Measurements from ENCODE around the gene LIMCH1. TPM values are rescaled to one million over a fixed set of nuclear protein-coding genes. Genes with fewer than 3 reads are reported as not detected.

LIMCH1 gene
- total RNA-seq, 4 donors from 2014 or later = 8.5 to 32.6 (median 27.0) TPM

DNA sequence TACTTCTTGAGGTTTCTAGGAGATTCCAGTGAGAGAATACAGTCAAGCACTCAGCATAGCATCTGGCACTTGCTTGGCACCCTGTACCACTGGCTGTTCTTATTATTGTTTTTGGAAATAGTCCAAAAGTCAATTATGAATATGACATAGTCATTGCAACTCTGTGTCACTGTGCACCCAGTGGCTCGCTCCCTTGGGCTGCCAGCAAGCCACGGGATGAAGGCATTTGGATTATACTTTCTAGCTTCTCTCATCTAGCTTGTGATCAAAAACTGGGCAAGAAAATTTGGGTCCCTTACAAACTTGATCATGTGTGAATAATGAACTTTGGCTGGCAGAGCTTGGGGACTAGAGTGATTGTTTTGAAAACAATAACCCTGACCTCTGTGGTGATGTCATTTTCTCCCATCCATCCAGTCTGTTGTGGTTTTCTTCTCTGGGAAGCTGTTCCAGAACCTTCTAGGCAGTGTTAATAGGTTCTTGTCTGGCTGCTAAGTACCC lies 32.7 kb upstream of the LIMCH1 start:
- DNase-seq (ENCODE audit: low spot score in 2 of 2) = no peak
- WGBS = 40% methylated on average over 2 of the region's 2 CpGs
- Histone ChIP-seq H3K27me3 (no peaks in the 10 kb centered on the region), H3K36me3 (peaks cover 2% of the 10 kb centered on the region), H3K4me1 (peaks cover 7% of the 10 kb centered on the region), H3K27ac (no peak overlapping the region), H3K9me3 (no peaks in the 10 kb centered on the region), H3K4me3 (no peak overlapping the region)
- TF ChIP-seq EP300 (IDR thresholded peaks at IDR 0.05) = no peak
- TF ChIP-seq POLR2A (IDR thresholded peaks at IDR 0.05) = no peak
- no peak for TF ChIP-seq POLR2AphosphoS5 (IDR thresholded peaks at IDR 0.05)
- no peak for TF ChIP-seq CTCF (IDR thresholded peaks at IDR 0.05)

GRCh38 chr4:41506130-41506529 lies 31.8 kb upstream of the LIMCH1 start:
- DNase-seq (ENCODE audit: low spot score in 2 of 2) = no peak
- no peak overlapping the region for H3K4me3 ChIP-seq
- H3K27ac ChIP-seq = no peak overlapping the region
- no peaks in the 10 kb centered on the region for H3K9me3 ChIP-seq
- H3K4me1 ChIP-seq = peaks cover 7% of the 10 kb centered on the region
- no peaks in the 10 kb centered on the region for H3K36me3 ChIP-seq
- WGBS = 77% methylated on average over 2 of the region's 2 CpGs
- H3K27me3 ChIP-seq = no peaks in the 10 kb centered on the region
- TF ChIP-seq POLR2AphosphoS5 (IDR thresholded peaks at IDR 0.05) (no peak), EP300 (IDR thresholded peaks at IDR 0.05) (no peak), CTCF (IDR thresholded peaks at IDR 0.05) (no peak), POLR2A (IDR thresholded peaks at IDR 0.05) (no peak)

DNA sequence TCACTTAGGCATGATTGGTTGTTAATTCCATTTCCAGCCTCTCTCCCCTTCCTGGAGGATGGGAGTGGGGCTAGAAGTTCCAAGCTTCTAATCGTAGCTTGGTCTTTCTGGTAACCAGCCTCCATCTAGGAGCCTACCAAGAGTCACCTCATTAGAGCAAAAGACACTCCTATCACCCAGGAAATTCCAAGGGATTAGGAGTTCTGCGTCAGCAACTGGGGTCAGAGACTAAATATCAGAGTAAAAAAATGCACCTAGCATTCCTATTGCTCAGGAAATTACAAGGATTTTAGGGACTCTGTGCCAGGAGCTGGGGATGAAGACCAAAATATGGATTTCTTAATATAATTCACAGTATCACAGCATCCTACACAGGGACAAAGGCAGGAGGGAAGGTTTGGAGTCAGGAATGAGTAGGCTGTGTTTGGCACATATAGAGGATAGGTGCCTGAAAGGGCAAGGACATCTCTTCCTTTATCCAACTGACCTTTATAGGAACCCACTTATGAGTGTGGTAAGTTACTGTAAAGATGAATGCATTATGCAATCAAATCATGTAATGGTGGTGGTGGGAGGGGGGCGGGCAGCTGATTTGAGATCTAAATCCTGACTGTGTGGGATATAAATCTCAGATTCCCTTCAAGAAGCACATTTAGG lies 30.5 kb upstream of the LIMCH1 start:
- TF ChIP-seq POLR2AphosphoS5 (IDR thresholded peaks at IDR 0.05) (no peak), POLR2A (IDR thresholded peaks at IDR 0.05) (no peak), CTCF (IDR thresholded peaks at IDR 0.05) (no peak), EP300 (IDR thresholded peaks at IDR 0.05) (no peak)
- Histone ChIP-seq H3K4me3 (no peak overlapping the region), H3K36me3 (no peaks in the 10 kb centered on the region), H3K4me1 (peaks cover 7% of the 10 kb centered on the region), H3K27ac (no peak overlapping the region), H3K9me3 (no peaks in the 10 kb centered on the region), H3K27me3 (no peaks in the 10 kb centered on the region)
- DNase-seq (ENCODE audit: low spot score in 2 of 2) = no peak
- WGBS = 94% methylated on average over 3 of the region's 3 CpGs

DNA sequence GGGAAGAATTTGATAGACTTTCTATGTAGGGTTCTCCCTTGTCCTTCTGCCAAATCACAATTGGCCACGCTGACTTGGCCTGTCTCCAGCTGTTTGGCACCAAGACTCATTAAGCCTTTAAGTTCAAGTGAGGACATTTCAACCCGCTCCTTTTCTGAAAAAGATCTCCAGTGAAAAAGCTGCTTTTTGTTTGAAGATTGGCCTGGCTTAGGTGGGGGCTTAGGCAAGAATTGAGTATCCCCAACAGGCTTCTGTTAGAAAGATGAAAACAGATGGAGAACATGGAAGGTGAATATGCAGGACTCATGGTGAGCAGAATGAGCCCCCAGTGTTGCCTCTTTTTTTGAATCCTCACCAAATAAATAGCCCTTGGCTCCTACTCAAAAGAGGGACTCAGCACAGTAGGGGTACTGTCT lies 28.5 kb upstream of the LIMCH1 start:
- Histone ChIP-seq H3K36me3 (no peaks in the 10 kb centered on the region), H3K27ac (no peak overlapping the region), H3K4me1 (peaks cover 7% of the 10 kb centered on the region), H3K9me3 (no peaks in the 10 kb centered on the region), H3K27me3 (no peaks in the 10 kb centered on the region), H3K4me3 (no peak overlapping the region)
- no peak for TF ChIP-seq POLR2AphosphoS5 (IDR thresholded peaks at IDR 0.05)
- no peak for TF ChIP-seq POLR2A (IDR thresholded peaks at IDR 0.05)
- no peak for TF ChIP-seq EP300 (IDR thresholded peaks at IDR 0.05)
- TF ChIP-seq CTCF (IDR thresholded peaks at IDR 0.05) = no peak
- WGBS = 37% methylated on average over 2 of the region's 2 CpGs
- no peak for DNase-seq (ENCODE audit: low spot score in 2 of 2)

GRCh38 chr4:41510179-41510578 lies 27.8 kb upstream of the LIMCH1 start:
- Histone ChIP-seq H3K27me3 (no peaks in the 10 kb centered on the region), H3K27ac (no peak overlapping the region), H3K9me3 (no peaks in the 10 kb centered on the region), H3K36me3 (no peaks in the 10 kb centered on the region), H3K4me3 (no peak overlapping the region), H3K4me1 (peaks cover 5% of the 10 kb centered on the region)
- TF ChIP-seq CTCF (IDR thresholded peaks at IDR 0.05) = no peak
- TF ChIP-seq POLR2A (IDR thresholded peaks at IDR 0.05) = no peak
- TF ChIP-seq EP300 (IDR thresholded peaks at IDR 0.05) = no peak
- WGBS = 86% methylated on average over 1 of the region's 1 CpG
- no peak for DNase-seq (ENCODE audit: low spot score in 2 of 2)

Measured in suprapubic skin (tissue), 4 donors.